NCI-H2029 (cell line): ENCODE data around the gene CAMK1D.

ENCODE experiments used
- DNase-seq: peaks from one replicate; lab custom pipeline; 2025; lab: John Stamatoyannopoulos, UW

Gene CAMK1D

GRCh38 chr10:12375076-12375504, 25.7 kb downstream of the CAMK1D start:
- DNase-seq, result no peak

- DNase-seq, result no peak
Measured at GRCh38 chr10:12376211-12376610, 26.9 kb downstream of the CAMK1D start.

- no peak for DNase-seq
Measured at GRCh38 chr10:12377658-12378290, 28.4 kb downstream of the CAMK1D start.

- DNase-seq, result no peak
Measured at GRCh38 chr10:12380999-12381398, 31.7 kb downstream of the CAMK1D start.

- no peak for DNase-seq
Measured at GRCh38 chr10:12381536-12382156, 32.3 kb downstream of the CAMK1D start.

- no peak for DNase-seq
Measured at GRCh38 chr10:12382157-12382548, 32.8 kb downstream of the CAMK1D start.

GRCh38 chr10:12382956-12383531, 33.7 kb downstream of the CAMK1D start:
- DNase-seq, result no peak

GRCh38 chr10:12384906-12385305, 35.6 kb downstream of the CAMK1D start:
- no peak for DNase-seq

GRCh38 chr10:12387561-12388210, 38.3 kb downstream of the CAMK1D start:
- DNase-seq, result no peak

GRCh38 chr10:12388671-12389070, 39.3 kb downstream of the CAMK1D start:
- no peak for DNase-seq

- peak; percentile 50 for DNase-seq
Measured at GRCh38 chr10:12389154-12389734, 39.9 kb downstream of the CAMK1D start.

GRCh38 chr10:12390733-12391132, 41.4 kb downstream of the CAMK1D start:
- DNase-seq, result no peak

GRCh38 chr10:12391206-12391605, 41.9 kb downstream of the CAMK1D start:
- no peak for DNase-seq

- no peak for DNase-seq
Measured at GRCh38 chr10:12393831-12394230, 44.5 kb downstream of the CAMK1D start.

- no peak for DNase-seq
Measured at GRCh38 chr10:12394241-12395033, 45.1 kb downstream of the CAMK1D start.

GRCh38 chr10:12396093-12396492, 46.7 kb downstream of the CAMK1D start:
- no peak for DNase-seq

GRCh38 chr10:12396567-12396966, 47.2 kb downstream of the CAMK1D start:
- no peak for DNase-seq

- no peak for DNase-seq
Measured at GRCh38 chr10:12397147-12397896, 48.0 kb downstream of the CAMK1D start.

GRCh38 chr10:12397941-12398340, 48.6 kb downstream of the CAMK1D start:
- no peak for DNase-seq

- no peak for DNase-seq
Measured at GRCh38 chr10:12400266-12400931, 51.1 kb downstream of the CAMK1D start.

GRCh38 chr10:12401466-12401865, 52.1 kb downstream of the CAMK1D start:
- no peak for DNase-seq
